HEK293 (cell line): Measurements from ENCODE around the gene DNAI1.

Experiments
- BCL11A ChIP-seq: fragments of 450-650 bp; formaldehyde crosslinking; IDR thresholded peaks from 2 replicates; pipeline ENCODE4 v1.5.1; 2016; ENCODE audit warnings: low read depth, missing biosample characterization, missing genetic modification characterization
- BCL11B ChIP-seq: fragments of 450-650 bp; formaldehyde crosslinking; IDR thresholded peaks from 2 replicates; pipeline ENCODE4 v1.5.1; 2016; ENCODE audit warnings: low read depth, missing biosample characterization, missing genetic modification characterization
- HIC1 ChIP-seq: fragments of 450-650 bp; formaldehyde crosslinking; IDR thresholded peaks from 2 replicates; pipeline ENCODE4 v1.5.1; 2016; ENCODE audit warnings: missing biosample characterization, missing genetic modification characterization
- MEIS1 ChIP-seq: sonication (generic); formaldehyde crosslinking; IDR thresholded peaks from 2 replicates; pipeline ENCODE4 v1.8.1; 2022; ENCODE audit warnings: missing genetic modification reagents, mild to moderate bottlenecking, borderline replicate concordance
- REPIN1 ChIP-seq: fragments of 450-650 bp; formaldehyde crosslinking; IDR thresholded peaks from 2 replicates; pipeline ENCODE4 v1.5.1; 2017; ENCODE audit warnings: missing biosample characterization, missing genetic modification characterization, low read depth
- SALL2 ChIP-seq: fragments of 450-650 bp; formaldehyde crosslinking; IDR thresholded peaks from 2 replicates; pipeline ENCODE4 v1.5.0; 2017; ENCODE audit warnings: missing biosample characterization, mild to moderate bottlenecking, missing genetic modification characterization, borderline replicate concordance
- TCF7L2 ChIP-seq: IDR thresholded peaks from 2 replicates; pipeline ENCODE4 v1.6.1; 2011; ENCODE audit warnings: low read depth, mild to moderate bottlenecking, inconsistent platforms, low read length, moderate library complexity, borderline replicate concordance
- WT1 ChIP-seq: fragments of 450-650 bp; formaldehyde crosslinking; IDR thresholded peaks from 2 replicates; pipeline ENCODE4 v1.5.1; 2016; ENCODE audit warnings: missing biosample characterization, missing genetic modification characterization
- YY2 ChIP-seq: fragments of 450-650 bp; formaldehyde crosslinking; IDR thresholded peaks from 2 replicates; pipeline ENCODE4 v1.5.1; 2016; ENCODE audit warnings: missing biosample characterization, missing genetic modification characterization
- ZBTB17 ChIP-seq: fragments of 450-650 bp; formaldehyde crosslinking; IDR thresholded peaks from 2 replicates; pipeline ENCODE4 v1.5.1; 2016; ENCODE audit warnings: missing biosample characterization, missing genetic modification characterization
- ZBTB48 ChIP-seq: fragments of 450-650 bp; formaldehyde crosslinking; IDR thresholded peaks from 2 replicates; pipeline ENCODE4 v1.5.1; 2016; ENCODE audit warnings: missing biosample characterization, missing genetic modification characterization
- ZBTB7A ChIP-seq: fragments of 450-650 bp; formaldehyde crosslinking; IDR thresholded peaks from 2 replicates; pipeline ENCODE4 v1.5.1; 2016; ENCODE audit warnings: low read depth, missing biosample characterization, missing genetic modification characterization
- ZNF2 ChIP-seq: fragments of 450-650 bp; formaldehyde crosslinking; IDR thresholded peaks from 2 replicates; pipeline ENCODE4 v1.5.1; 2016; ENCODE audit warnings: missing biosample characterization, missing genetic modification characterization
- ZNF221 ChIP-seq: fragments of 450-650 bp; formaldehyde crosslinking; IDR thresholded peaks from 2 replicates; pipeline ENCODE4 v1.5.1; 2017; ENCODE audit warnings: missing biosample characterization, missing genetic modification characterization, borderline replicate concordance
- ZNF23 ChIP-seq: fragments of 450-650 bp; formaldehyde crosslinking; IDR thresholded peaks from 2 replicates; pipeline ENCODE4 v1.5.1; 2016; ENCODE audit warnings: missing biosample characterization, missing genetic modification characterization, borderline replicate concordance
- ZNF248 ChIP-seq: fragments of 450-650 bp; formaldehyde crosslinking; IDR thresholded peaks from 2 replicates; pipeline ENCODE4 v1.5.1; 2017; ENCODE audit warnings: missing biosample characterization, missing genetic modification characterization
- ZNF354C ChIP-seq: fragments of 450-650 bp; formaldehyde crosslinking; IDR thresholded peaks from 2 replicates; pipeline ENCODE4 v1.5.1; 2016; ENCODE audit warnings: missing biosample characterization, missing genetic modification characterization, low read depth, borderline replicate concordance
- ZNF37A ChIP-seq: fragments of 450-650 bp; IDR thresholded peaks from 2 replicates; pipeline ENCODE4 v1.5.1; 2018; ENCODE audit warnings: missing biosample characterization, missing genetic modification characterization
- ZNF394 ChIP-seq: fragments of 450-650 bp; formaldehyde crosslinking; IDR thresholded peaks from 2 replicates; pipeline ENCODE4 v1.5.1; 2016; ENCODE audit warnings: missing biosample characterization, missing genetic modification characterization, mild to moderate bottlenecking, moderate library complexity, borderline replicate concordance
- ZNF513 ChIP-seq: fragments of 450-650 bp; IDR thresholded peaks from 2 replicates; pipeline ENCODE4 v1.5.1; 2018; ENCODE audit warnings: missing biosample characterization, missing genetic modification characterization
- ZNF514 ChIP-seq: fragments of 450-650 bp; formaldehyde crosslinking; IDR thresholded peaks from 2 replicates; pipeline ENCODE4 v1.5.1; 2016; ENCODE audit warnings: missing biosample characterization, missing genetic modification characterization
- ZNF600 ChIP-seq: fragments of 450-650 bp; formaldehyde crosslinking; IDR thresholded peaks from 2 replicates; pipeline ENCODE4 v1.5.1; 2016; ENCODE audit warnings: missing biosample characterization, missing genetic modification characterization
- ZNF610 ChIP-seq: fragments of 450-650 bp; formaldehyde crosslinking; IDR thresholded peaks from 2 replicates; pipeline ENCODE4 v1.5.1; 2016; ENCODE audit warnings: missing biosample characterization, missing genetic modification characterization, borderline replicate concordance
- ZNF629 ChIP-seq: fragments of 450-650 bp; formaldehyde crosslinking; IDR thresholded peaks from 2 replicates; pipeline ENCODE4 v1.5.1; 2017; ENCODE audit warnings: missing biosample characterization, missing genetic modification characterization
- ZNF660 ChIP-seq: fragments of 450-650 bp; IDR thresholded peaks from 2 replicates; pipeline ENCODE4 v1.5.1; 2018; ENCODE audit warnings: missing biosample characterization, mild to moderate bottlenecking, missing genetic modification characterization
- ZNF664 ChIP-seq: fragments of 450-650 bp; formaldehyde crosslinking; IDR thresholded peaks from 2 replicates; pipeline ENCODE4 v1.5.1; 2016; ENCODE audit warnings: missing biosample characterization, missing genetic modification characterization
- ZNF76 ChIP-seq: fragments of 450-650 bp; formaldehyde crosslinking; IDR thresholded peaks from 2 replicates; pipeline ENCODE4; 2016; ENCODE audit warnings: low read depth, missing biosample characterization, missing genetic modification characterization, borderline replicate concordance
- TF ChIP-seq, protein P1 (sequence below): fragments of 450-650 bp; formaldehyde crosslinking; IDR thresholded peaks from 2 replicates; pipeline ENCODE4 v1.5.1; 2016; ENCODE audit warnings: missing biosample characterization, missing genetic modification characterization, low read depth
- TF ChIP-seq, protein P2 (sequence below): fragments of 450-650 bp; formaldehyde crosslinking; IDR thresholded peaks from 2 replicates; pipeline ENCODE4 v1.5.1; 2016; ENCODE audit warnings: missing biosample characterization, missing genetic modification characterization, low read depth
- TF ChIP-seq, protein P3 (sequence below): fragments of 450-650 bp; formaldehyde crosslinking; IDR thresholded peaks from 2 replicates; pipeline ENCODE4 v1.5.1; 2017; ENCODE audit warnings: missing biosample characterization, missing genetic modification characterization

The DNAI1 gene

GRCh38 chr9:34479431-34479866 is 20.8 kb downstream of the DNAI1 start (continued):
- TF ChIP-seq ZBTB48 (tag by site-specific recombination) (no peak), ZNF37A (tag by site-specific recombination) (no peak), ZNF23 (tag by site-specific recombination) (no peak), ZNF664 (tag by site-specific recombination) (no peak), SALL2 (no peak), MEIS1 (CRISPR knock-in tag) (no peak), ZNF394 (tag by site-specific recombination) (no peak), ZNF2 (tag by site-specific recombination) (no peak), REPIN1 (no peak), ZNF76 (tag by site-specific recombination) (no peak), BCL11A (tag by site-specific recombination) (peak; percentile 78), YY2 (tag by site-specific recombination) (no peak), ZNF513 (tag by site-specific recombination) (no peak), ZNF248 (tag by site-specific recombination) (no peak), WT1 (tag by site-specific recombination) (no peak), ZNF221 (tag by site-specific recombination) (no peak), TCF7L2 (no peak), ZNF354C (tag by site-specific recombination) (no peak), ZBTB17 (tag by site-specific recombination) (no peak), HIC1 (tag by site-specific recombination) (no peak), ZBTB7A (tag by site-specific recombination) (no peak), BCL11B (peak; percentile 74; the same call in 1 of the 2 replicates), ZNF610 (0 out of 2 replicates have a peak, but pooled peaks have one; percentile 32), ZNF600 (tag by site-specific recombination) (no peak), ZNF514 (tag by site-specific recombination) (no peak), ZNF629 (0 out of 2 replicates have a peak, but pooled peaks have one; percentile 23), ZNF660 (no peak)
- TF ChIP-seq, protein P1, sequence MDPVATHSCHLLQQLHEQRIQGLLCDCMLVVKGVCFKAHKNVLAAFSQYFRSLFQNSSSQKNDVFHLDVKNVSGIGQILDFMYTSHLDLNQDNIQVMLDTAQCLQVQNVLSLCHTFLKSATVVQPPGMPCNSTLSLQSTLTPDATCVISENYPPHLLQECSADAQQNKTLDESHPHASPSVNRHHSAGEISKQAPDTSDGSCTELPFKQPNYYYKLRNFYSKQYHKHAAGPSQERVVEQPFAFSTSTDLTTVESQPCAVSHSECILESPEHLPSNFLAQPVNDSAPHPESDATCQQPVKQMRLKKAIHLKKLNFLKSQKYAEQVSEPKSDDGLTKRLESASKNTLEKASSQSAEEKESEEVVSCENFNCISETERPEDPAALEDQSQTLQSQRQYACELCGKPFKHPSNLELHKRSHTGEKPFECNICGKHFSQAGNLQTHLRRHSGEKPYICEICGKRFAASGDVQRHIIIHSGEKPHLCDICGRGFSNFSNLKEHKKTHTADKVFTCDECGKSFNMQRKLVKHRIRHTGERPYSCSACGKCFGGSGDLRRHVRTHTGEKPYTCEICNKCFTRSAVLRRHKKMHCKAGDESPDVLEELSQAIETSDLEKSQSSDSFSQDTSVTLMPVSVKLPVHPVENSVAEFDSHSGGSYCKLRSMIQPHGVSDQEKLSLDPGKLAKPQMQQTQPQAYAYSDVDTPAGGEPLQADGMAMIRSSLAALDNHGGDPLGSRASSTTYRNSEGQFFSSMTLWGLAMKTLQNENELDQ (tag by site-specific recombination) = peak; percentile 39; the same call in 1 of the 2 replicates
- TF ChIP-seq, protein P2, sequence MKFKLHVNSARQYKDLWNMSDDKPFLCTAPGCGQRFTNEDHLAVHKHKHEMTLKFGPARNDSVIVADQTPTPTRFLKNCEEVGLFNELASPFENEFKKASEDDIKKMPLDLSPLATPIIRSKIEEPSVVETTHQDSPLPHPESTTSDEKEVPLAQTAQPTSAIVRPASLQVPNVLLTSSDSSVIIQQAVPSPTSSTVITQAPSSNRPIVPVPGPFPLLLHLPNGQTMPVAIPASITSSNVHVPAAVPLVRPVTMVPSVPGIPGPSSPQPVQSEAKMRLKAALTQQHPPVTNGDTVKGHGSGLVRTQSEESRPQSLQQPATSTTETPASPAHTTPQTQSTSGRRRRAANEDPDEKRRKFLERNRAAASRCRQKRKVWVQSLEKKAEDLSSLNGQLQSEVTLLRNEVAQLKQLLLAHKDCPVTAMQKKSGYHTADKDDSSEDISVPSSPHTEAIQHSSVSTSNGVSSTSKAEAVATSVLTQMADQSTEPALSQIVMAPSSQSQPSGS (tag by site-specific recombination) = no peak
- TF ChIP-seq, protein P3, sequence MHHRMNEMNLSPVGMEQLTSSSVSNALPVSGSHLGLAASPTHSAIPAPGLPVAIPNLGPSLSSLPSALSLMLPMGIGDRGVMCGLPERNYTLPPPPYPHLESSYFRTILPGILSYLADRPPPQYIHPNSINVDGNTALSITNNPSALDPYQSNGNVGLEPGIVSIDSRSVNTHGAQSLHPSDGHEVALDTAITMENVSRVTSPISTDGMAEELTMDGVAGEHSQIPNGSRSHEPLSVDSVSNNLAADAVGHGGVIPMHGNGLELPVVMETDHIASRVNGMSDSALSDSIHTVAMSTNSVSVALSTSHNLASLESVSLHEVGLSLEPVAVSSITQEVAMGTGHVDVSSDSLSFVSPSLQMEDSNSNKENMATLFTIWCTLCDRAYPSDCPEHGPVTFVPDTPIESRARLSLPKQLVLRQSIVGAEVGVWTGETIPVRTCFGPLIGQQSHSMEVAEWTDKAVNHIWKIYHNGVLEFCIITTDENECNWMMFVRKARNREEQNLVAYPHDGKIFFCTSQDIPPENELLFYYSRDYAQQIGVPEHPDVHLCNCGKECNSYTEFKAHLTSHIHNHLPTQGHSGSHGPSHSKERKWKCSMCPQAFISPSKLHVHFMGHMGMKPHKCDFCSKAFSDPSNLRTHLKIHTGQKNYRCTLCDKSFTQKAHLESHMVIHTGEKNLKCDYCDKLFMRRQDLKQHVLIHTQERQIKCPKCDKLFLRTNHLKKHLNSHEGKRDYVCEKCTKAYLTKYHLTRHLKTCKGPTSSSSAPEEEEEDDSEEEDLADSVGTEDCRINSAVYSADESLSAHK (tag by site-specific recombination) = peak; percentile 90
